CD14-positive monocyte (primary cell): Measurements from ENCODE around the gene AP4S1. TPM values are rescaled to one million over a fixed set of nuclear protein-coding genes. Genes with fewer than 3 reads are reported as not detected.
A peak's percentile ranks its signal among the peaks of the same experiment; 100 is the strongest.

Experiments
- DNase-seq, 3 donors: peaks; one replicate each; pipeline ENCODE4 v3.0.0-alpha.2; 2011 to 2022
- H2AFZ ChIP-seq: 2 replicates; pipeline ENCODE4 v1.6.0; 2012; ENCODE audit warnings: mild to moderate bottlenecking, low read depth, low read length, inconsistent platforms; ENCODE audit not compliant: insufficient read depth, poor library complexity, severe bottlenecking
- H3K27ac ChIP-seq, 2 donors: 1 replicate in 1 of 2; 2 replicates in 1 of 2; pipeline ENCODE4 v1.5.1; 2012 to 2013; ENCODE audit warnings: low read length in 2 of 2, control low read depth in 1 of 2, inconsistent platforms in 1 of 2, low read depth in 1 of 2, mild to moderate bottlenecking in 1 of 2
- H3K27me3 ChIP-seq, 2 donors: one replicate each; pipeline versions ENCODE4 v1.6.0 to v1.6.1; 2011 to 2013; ENCODE audit warnings: low read length in 2 of 2; ENCODE audit not compliant: control insufficient read depth in 2 of 2, insufficient read depth in 2 of 2
- H3K36me3 ChIP-seq, 2 donors: replicated peaks in 1 of 2; 1 replicate in 1 of 2; 2 replicates in 1 of 2; pipeline versions ENCODE4 v1.5.1 to v1.6.1; 2012 to 2013; ENCODE audit warnings: low read length in 2 of 2, control low read depth in 1 of 2, inconsistent platforms in 1 of 2, mild to moderate bottlenecking in 1 of 2; ENCODE audit not compliant: insufficient read depth in 2 of 2, control insufficient read depth in 1 of 2
- H3K4me1 ChIP-seq, 2 donors: 1 replicate in 1 of 2; 2 replicates in 1 of 2; pipeline versions ENCODE4 v1.5.1 to v1.6.1; 2012 to 2013; ENCODE audit warnings: low read length in 2 of 2, control low read depth in 1 of 2, inconsistent platforms in 1 of 2, mild to moderate bottlenecking in 1 of 2, moderate library complexity in 1 of 2; ENCODE audit not compliant: insufficient read depth in 2 of 2, control insufficient read depth in 1 of 2
- H3K4me2 ChIP-seq: replicated peaks from 2 replicates; pipeline ENCODE3; 2012; ENCODE audit warnings: low read length, moderate library complexity, mild to moderate bottlenecking; ENCODE audit not compliant: poor library complexity, severe bottlenecking; ENCODE audit errors: extremely low read depth
- H3K4me3 ChIP-seq, 3 experiments: fragments of 200-600 bp in 1 of 3; sonication (generic) in 1 of 3; replicated peaks in 1 of 3; 1 replicate in 2 of 3; 2 replicates in 1 of 3; pipeline ENCODE4 v1.5.1; 2011 to 2013; ENCODE audit warnings: low read length in 3 of 3, mild to moderate bottlenecking in 3 of 3, control low read depth in 2 of 3, low read depth in 2 of 3, inconsistent platforms in 1 of 3, moderate library complexity in 1 of 3
- H3K79me2 ChIP-seq: 2 replicates; pipeline ENCODE4 v1.6.0; 2012; ENCODE audit warnings: mild to moderate bottlenecking, control low read depth, inconsistent platforms, low read length, moderate library complexity; ENCODE audit not compliant: insufficient read depth
- H3K9ac ChIP-seq: 2 replicates; pipeline ENCODE4 v1.6.0; 2017; ENCODE audit warnings: low read length, mild to moderate bottlenecking; ENCODE audit not compliant: insufficient read depth, poor library complexity, severe bottlenecking
- H3K9me3 ChIP-seq, 2 donors: replicated peaks in 1 of 2; 1 replicate in 1 of 2; 2 replicates in 1 of 2; pipeline versions ENCODE4 v1.5.1 to v1.6.1; 2012 to 2013; ENCODE audit warnings: low read length in 2 of 2, control low read depth in 1 of 2; ENCODE audit not compliant: control insufficient read depth in 1 of 2, insufficient read depth in 1 of 2
- H4K20me1 ChIP-seq: 2 replicates; pipeline ENCODE4 v1.6.0; 2012; ENCODE audit warnings: mild to moderate bottlenecking, low read length, control low read depth, moderate library complexity; ENCODE audit not compliant: insufficient read depth
- H3K27ac Mint-ChIP-seq, 7 donors: one replicate each; pipeline ENCODE4 v1.8.0; 2020; ENCODE audit warnings: mild to moderate bottlenecking in 7 of 7, mixed read lengths in 7 of 7, moderate library complexity in 6 of 7, inconsistent platforms in 2 of 7
- H3K27me3 Mint-ChIP-seq, 3 donors: one replicate each; pipeline ENCODE4 v1.8.0; 2021 to 2022; ENCODE audit warnings: low read depth in 3 of 3, mild to moderate bottlenecking in 3 of 3, mixed read lengths in 3 of 3, moderate library complexity in 3 of 3, inconsistent platforms in 1 of 3
- H3K36me3 Mint-ChIP-seq, 2 donors: one replicate each; pipeline ENCODE4 v1.8.0; 2020; ENCODE audit warnings: mixed read lengths in 2 of 2, inconsistent platforms in 1 of 2, mild to moderate bottlenecking in 1 of 2
- H3K4me1 Mint-ChIP-seq: one replicate; pipeline ENCODE4 v1.8.0; 2020; ENCODE audit warnings: mild to moderate bottlenecking, mixed read lengths
- H3K4me3 Mint-ChIP-seq, 2 donors: one replicate each; pipeline ENCODE4 v1.8.0; 2020; ENCODE audit warnings: mild to moderate bottlenecking in 2 of 2, mixed read lengths in 2 of 2, moderate library complexity in 1 of 2
- H3K9me3 Mint-ChIP-seq, 7 donors: one replicate each; pipeline ENCODE4 v1.8.0; 2020 to 2022; ENCODE audit warnings: mixed read lengths in 7 of 7, mild to moderate bottlenecking in 6 of 7, moderate library complexity in 6 of 7, inconsistent platforms in 2 of 7
- WGBS: methylation state at CpG from one replicate; pipeline ENCODE4 v1.1.5; 2013; ENCODE audit warnings: missing lambda C conversion rate; ENCODE audit not compliant: insufficient coverage; 5-methylcytosine and 5-hydroxymethylcytosine counted together
- intact Hi-C, 2 donors: fragments of 100-400 bp; cut with micrococcal nuclease; formaldehyde crosslinking; loops; one replicate each; pipeline versions ENCODE4 v1.15.0 to v1.15.1; 2023
- polyA plus RNA-seq, 3 donors: library from polyadenylated mRNA; depleted of rRNA in 1 of 3; unstranded in 2 of 3; stranded (reverse) in 1 of 3; fragments of 300-500 nt in 2 of 3; fragments of >200 nt in 1 of 3; fragmentation: Illumina TruSeq in 2 of 3; gene quantifications; 1 replicate in 2 of 3; 2 replicates in 1 of 3; pipeline ENCODE4 v1.2.3, GENCODE V29; 2012 to 2021
- TF ChIP-seq, protein P1 (sequence below): fragments of 200-600 bp; IDR thresholded peaks from one replicate; pipeline ENCODE4 v1.8.0; 2022; ENCODE audit warnings: antibody characterized with exemption, mild to moderate bottlenecking

The AP4S1 gene
- polyA plus RNA-seq, 3 donors = 1.7 to 5.1 (median 2.8) TPM

DNA sequence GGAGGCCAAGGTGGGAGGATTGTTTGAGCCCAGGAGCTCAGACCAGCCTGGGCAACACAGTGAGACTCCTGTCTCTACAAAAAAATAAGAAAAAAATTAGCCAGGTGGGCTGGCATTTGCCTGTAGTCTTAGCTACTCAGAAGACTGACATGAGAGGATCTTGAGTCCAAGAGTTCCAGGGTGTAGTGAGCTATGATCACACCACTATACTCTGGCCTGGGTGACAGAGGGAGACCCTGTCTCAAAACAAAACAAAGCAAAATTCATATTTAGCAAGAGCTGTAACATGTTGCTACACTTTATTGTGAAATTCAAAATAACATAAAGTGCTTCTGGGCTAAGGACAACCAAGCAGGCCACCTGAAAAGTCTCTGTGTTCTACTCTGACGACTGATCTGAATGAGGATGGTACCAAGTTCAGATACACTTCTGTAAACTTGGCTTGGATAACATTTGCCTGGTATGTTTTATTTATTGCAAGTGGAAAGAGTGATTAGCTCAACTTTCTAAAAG lies 12.3 kb downstream of the AP4S1 start:
- DNase-seq = peak in 1 of 3 donors; percentile 16
- Histone ChIP-seq H3K4me3 (no peak overlapping the region), H3K27me3 (no peaks in the 10 kb centered on the region), H3K79me2 (no peaks in the 10 kb centered on the region), H3K9me3 (no peaks in the 10 kb centered on the region), H2AFZ (no peak overlapping the region), H3K9ac (no peak overlapping the region), H4K20me1 (no peaks in the 10 kb centered on the region), H3K4me2 (no peak overlapping the region), H3K27ac (peak overlapping the region in 1 of 2 donors; percentile 12), H3K4me1 (peaks cover 5 to 9% of the 10 kb centered on the region in 2 donors), H3K36me3 (no peaks in the 10 kb centered on the region)
- peak overlapping the region in 6 of 7 donors; percentile 8 to 52 (median 41) for H3K27ac Mint-ChIP-seq
- H3K4me1 Mint-ChIP-seq = peaks cover 17% of the 10 kb centered on the region
- TF ChIP-seq, protein P1, sequence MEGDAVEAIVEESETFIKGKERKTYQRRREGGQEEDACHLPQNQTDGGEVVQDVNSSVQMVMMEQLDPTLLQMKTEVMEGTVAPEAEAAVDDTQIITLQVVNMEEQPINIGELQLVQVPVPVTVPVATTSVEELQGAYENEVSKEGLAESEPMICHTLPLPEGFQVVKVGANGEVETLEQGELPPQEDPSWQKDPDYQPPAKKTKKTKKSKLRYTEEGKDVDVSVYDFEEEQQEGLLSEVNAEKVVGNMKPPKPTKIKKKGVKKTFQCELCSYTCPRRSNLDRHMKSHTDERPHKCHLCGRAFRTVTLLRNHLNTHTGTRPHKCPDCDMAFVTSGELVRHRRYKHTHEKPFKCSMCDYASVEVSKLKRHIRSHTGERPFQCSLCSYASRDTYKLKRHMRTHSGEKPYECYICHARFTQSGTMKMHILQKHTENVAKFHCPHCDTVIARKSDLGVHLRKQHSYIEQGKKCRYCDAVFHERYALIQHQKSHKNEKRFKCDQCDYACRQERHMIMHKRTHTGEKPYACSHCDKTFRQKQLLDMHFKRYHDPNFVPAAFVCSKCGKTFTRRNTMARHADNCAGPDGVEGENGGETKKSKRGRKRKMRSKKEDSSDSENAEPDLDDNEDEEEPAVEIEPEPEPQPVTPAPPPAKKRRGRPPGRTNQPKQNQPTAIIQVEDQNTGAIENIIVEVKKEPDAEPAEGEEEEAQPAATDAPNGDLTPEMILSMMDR = no peak
- H3K36me3 Mint-ChIP-seq = peaks cover 2 to 5% of the 10 kb centered on the region in 2 donors
- 0% methylated on average over 1 of the region's 1 CpG for WGBS
- H3K27me3 Mint-ChIP-seq = no peaks in the 10 kb centered on the region
- no peaks in the 10 kb centered on the region for H3K9me3 Mint-ChIP-seq
- intact Hi-C loops = loop anchor here in 1 of 2 donors (10.0 kb wide), 1 partner anchor 53 kb away; no protein-coding TSS in a partner anchor
- H3K4me3 Mint-ChIP-seq = no peak overlapping the region

DNA sequence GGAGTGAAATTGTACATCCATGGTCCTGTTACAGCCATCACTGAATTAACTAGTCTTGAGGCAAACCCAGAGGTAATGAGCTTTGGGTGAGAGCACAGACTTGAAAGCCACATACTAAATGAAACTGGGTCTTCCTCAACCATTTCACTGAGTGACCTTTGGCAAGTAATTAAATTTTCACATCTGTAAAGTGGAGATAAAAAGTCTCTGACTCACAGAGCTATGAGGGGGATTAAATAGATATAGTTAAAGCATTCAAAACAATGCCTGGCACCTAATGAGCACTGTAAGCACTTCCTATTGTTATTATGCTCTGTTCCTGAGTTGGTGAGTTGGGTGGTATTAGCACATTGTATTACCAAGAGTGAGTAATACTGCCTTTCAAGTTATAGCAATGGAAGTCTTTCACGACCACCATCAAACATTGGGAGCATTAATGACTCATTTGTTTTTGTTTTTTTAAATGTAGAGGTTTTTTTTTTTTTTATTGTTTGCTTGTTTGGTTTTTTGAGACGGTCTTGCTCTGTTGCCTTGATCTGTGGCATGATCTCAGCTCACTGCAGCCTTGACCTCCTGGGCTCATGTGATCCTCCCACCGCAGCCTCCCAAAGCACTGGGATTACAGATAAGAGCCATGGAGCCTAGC lies 13.2 kb downstream of the AP4S1 start:
- WGBS = no CpG with 5 or more reads among the region's 3 CpGs
- Histone ChIP-seq H3K79me2 (no peaks in the 10 kb centered on the region), H3K9me3 (no peaks in the 10 kb centered on the region), H3K4me2 (no peak overlapping the region), H3K9ac (no peak overlapping the region), H4K20me1 (no peaks in the 10 kb centered on the region), H3K27ac (no peak overlapping the region), H3K36me3 (no peaks in the 10 kb centered on the region), H3K4me3 (no peak overlapping the region), H2AFZ (no peak overlapping the region), H3K4me1 (peaks cover 5 to 9% of the 10 kb centered on the region in 2 donors), H3K27me3 (no peaks in the 10 kb centered on the region)
- Mint-ChIP-seq H3K9me3 (no peaks in the 10 kb centered on the region), H3K4me1 (peaks cover 17% of the 10 kb centered on the region), H3K27me3 (no peaks in the 10 kb centered on the region), H3K36me3 (peaks cover 2 to 5% of the 10 kb centered on the region in 2 donors), H3K4me3 (no peak overlapping the region), H3K27ac (peak overlapping the region in 1 of 7 donors; percentile 11)
- intact Hi-C loops = loop anchor here in 1 of 2 donors (10.0 kb wide), 1 partner anchor 54 kb away; no protein-coding TSS in a partner anchor
- peak in 1 of 3 donors; percentile 12 for DNase-seq
- TF ChIP-seq, protein P1 = no peak
